GM18505 (cell line): ENCODE data around the gene POLR3H.

ENCODE experiments used
- ATAC-seq: cut with Tn5 transposase; IDR thresholded peaks from one replicate; pipeline ENCODE4 v1.9.1; 2021; ENCODE audit not compliant: unreplicated experiment
- POLR2A ChIP-seq: IDR thresholded peaks from 4 replicates; pipeline ENCODE4 v1.6.1; 2011; ENCODE audit warnings: borderline replicate concordance; ENCODE audit not compliant: insufficient read depth, insufficient read length; ENCODE audit errors: extremely low read depth

Gene POLR3H

DNA sequence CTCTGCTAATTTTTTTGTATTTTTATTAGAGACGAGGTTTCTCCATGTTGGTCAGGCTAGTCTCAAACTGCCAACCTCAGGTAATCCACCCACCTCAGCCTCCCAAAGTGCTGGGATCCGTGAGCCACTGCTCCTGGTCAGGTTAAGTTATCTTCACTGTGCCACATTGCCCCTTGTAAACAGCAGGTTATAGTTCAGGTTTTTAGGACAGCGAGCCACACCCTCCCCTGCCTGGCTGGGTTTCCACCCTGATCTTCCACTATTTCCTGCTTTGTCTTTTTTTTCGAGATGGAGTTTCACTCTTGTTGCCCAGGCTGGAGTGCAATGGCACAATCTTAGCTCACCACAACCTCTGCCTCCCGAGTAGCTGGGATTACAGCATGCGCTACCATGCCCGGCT is 59.2 kb downstream of the POLR3H start:
- no peak for TF ChIP-seq POLR2A
- ATAC-seq: no peak

DNA sequence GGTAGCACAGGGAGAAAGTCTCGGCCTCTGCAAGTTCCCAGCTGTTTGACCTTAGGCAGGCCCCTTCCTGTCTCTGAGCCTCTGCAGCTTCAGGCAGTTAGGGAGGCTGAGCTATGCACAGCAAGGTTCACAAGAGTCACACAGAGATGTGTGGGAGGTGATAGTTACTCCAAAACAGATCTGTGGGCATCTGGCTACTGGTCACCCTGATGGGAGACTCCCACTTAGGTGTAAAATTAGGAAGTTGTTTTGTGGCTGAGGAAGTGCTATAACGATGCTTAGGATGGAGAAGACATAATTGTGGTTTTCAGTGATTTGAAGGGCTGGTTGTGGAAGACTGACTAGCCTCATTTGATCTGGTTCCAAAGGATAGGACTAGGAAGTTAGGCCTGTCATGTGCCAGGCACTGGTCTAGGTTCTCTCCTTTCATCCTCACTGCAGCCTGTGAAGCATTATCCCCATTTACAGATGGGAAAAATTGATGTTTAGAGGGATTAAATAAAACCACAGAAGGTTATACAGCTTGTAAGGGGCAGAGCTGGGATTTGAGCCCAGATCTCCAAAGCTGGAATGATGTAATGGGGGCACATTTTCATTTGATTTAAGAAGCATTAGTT is 61.8 kb downstream of the POLR3H start:
- no peak for ATAC-seq
- TF ChIP-seq POLR2A: no peak

DNA sequence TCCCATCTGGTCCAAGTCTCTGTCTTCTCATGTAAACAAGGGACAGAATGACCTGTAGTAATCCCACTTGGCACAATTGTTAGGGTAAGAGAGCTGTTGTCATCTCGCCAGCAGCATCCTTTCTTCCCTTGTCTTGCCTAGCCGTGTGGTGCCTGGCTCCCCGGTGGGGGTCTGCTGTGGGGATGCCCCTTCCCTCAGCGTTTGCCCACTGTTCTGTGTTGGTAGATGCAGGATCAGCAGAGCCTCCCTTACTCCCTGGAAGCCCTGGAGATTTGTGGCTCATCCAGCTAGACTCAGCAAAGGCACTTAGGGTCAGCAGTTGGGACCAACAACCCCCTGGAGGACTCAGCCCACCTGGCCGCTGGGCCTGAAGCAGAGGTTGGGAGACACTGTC is 62.3 kb downstream of the POLR3H start:
- no peak for TF ChIP-seq POLR2A
- ATAC-seq: no peak

DNA sequence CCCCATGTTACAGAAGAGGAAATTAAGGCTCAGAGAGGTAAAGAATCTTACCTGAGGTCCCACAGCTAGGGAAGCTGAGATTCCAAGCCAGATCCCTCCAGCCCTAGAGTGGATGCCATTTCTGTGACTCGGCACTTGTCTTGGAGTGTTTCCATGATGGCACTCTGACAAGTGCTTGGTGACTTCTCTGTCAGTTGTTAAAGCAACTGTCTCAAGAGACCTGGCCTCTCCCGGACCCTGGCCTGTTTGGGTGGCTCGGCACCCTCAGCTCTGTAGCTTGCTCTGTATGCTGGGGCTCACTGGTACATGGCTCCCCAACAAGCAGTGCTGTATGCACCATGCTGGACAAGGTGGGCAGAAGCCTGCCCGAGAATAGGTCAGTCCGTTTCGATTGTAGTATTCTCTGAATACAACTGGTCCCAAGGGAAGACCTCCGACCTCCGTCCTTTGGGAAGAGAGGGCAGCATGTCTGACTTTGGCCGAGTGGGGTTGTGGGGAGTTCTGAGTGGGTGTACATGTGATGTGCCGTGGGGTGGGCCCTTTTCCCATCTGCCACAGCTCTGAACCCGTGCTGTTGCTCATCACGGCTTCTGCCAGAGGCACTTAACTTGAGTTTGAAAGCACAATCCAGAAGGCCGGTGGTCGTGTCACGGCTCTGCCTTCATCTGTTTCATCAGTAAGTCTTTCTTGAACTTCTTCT is 63.0 kb downstream of the POLR3H start:
- TF ChIP-seq POLR2A: no peak
- no peak for ATAC-seq

DNA sequence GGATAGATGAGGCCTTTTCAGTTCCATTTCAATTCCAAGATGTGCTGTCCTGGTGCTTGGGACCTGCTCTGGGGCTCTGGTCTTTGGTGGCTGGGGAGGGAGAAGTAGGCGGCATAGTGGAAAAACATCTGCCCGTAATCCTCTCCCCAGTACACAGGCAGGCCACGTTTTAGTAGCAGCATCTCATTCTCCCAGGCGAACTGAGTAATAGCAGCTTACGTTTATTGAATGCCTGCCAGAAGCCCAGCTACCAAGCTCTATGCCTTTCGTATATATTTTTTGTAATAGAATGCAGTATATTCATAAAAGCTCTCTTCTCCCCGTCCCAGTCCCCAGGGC is 63.9 kb downstream of the POLR3H start:
- no peak for TF ChIP-seq POLR2A
- no peak for ATAC-seq

DNA sequence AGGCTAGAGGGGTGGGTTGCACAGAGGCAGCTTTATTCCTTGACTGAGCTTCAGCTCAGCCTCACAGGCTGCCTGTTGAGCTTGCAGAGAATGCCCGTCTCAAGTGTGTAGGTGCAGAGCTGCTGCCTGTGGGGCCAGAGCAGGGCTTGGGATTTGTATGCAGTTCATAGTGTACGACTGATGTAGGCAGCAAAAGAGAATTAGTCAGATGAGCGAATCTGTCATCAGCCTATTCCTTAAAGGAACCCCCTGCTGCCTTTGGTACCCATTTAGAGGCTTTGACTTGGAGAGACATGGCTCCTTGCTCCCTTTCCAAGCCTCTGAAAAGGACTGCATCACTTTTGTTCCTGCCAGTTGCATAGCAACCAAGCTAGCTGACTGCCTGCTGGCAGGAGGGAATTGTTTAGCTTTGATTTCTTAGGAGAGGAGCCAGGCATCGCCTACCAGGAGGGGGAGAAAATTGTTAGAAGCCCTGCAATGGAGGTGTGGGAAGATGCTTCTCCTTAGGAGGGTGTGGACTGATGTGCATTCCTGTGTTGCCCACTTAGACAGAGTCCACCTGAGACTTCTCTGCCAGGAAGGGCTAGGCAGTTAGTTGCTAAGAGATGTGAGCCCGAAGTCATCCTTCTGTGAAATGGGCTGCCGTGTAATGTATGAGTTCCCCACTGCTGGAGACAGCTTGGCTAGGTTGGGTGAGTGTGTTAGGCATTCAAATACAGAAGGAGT is 64.4 kb downstream of the POLR3H start:
- ATAC-seq: no peak
- TF ChIP-seq POLR2A: no peak

DNA sequence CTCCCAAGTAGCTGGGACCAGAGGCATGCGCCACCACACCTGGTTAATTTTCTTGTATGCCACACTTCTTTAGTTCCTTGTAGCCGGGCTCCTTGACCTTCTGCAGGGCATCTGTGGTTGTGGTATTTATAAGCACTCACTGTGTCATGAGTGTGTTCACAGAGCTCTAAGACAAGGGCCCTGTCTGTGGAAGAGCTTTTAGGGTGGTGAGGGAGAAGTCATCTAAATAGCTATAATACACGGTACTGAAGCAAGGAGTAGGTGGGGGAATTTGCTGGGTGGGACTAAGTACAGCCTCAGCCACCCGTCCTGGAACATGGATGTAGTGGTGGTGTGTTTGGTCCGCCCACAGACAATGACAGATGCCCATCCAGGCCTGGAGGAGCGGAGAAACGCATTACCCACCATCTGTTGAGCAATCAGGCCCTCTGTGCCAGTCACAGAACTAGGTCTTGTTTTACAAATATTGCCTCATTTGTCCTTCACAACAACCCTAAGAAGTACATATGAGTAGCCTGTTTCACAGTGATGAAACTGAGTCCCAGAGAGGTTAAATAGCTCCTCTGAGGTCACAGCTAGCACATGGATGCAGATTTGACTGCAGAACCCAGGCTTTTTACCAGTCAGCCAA is 65.3 kb downstream of the POLR3H start:
- ATAC-seq: no peak
- TF ChIP-seq POLR2A: no peak

DNA sequence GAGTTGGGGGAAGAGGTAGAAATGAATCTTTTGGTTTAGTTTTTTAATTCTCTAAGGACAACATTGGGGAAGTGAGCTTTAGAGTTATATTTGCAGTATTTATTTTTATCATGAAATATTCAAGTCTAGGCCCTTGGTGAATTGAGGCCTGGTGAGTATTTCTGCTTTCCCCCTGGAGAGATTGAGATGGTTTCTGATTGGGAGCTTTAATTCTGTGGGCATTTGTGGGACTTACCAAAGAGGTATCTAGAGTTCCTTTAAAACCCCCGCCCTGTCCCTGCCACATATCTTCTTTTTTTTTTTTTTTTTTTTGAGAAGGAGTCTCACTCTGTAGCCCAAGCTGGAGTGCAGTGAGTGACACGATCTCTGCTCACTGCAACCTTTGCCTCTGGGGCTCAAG is 65.8 kb downstream of the POLR3H start:
- ATAC-seq: no peak
- no peak for TF ChIP-seq POLR2A
